Hepatocyte (in vitro differentiated cells): ENCODE results near the gene BCL3.

Source experiments
- CTCF ChIP-seq: fragments of 200-600 bp; sonication (generic); IDR thresholded peaks from 2 replicates; pipeline ENCODE4 v1.5.1; 2016; ENCODE audit warnings: antibody characterized with exemption, mild to moderate bottlenecking; ENCODE audit not compliant: poor library complexity
- EZH2 ChIP-seq: fragments of 200-600 bp; sonication (generic); IDR thresholded peaks from 2 replicates; pipeline ENCODE4 v1.6.1; 2016; ENCODE audit warnings: antibody characterized with exemption, mild to moderate bottlenecking, borderline replicate concordance
- EZH2phosphoT487 ChIP-seq: fragments of 200-600 bp; sonication (generic); IDR thresholded peaks from one replicate; pipeline ENCODE4 v1.6.1; 2018; ENCODE audit warnings: antibody characterized with exemption, mild to moderate bottlenecking, low read depth, moderate library complexity; ENCODE audit not compliant: unreplicated experiment, severe bottlenecking

GRCh38 chr19:44770550-44771257, 22.2 kb downstream of the BCL3 start:
- TF ChIP-seq CTCF (peak; percentile 85), EZH2 (no peak), EZH2phosphoT487 (no peak)
